ENCODE measurements around the gene RASA2.

GRCh38 chr3:141570068-141570467 lies 83.2 kb downstream of the RASA2 start:
- TF ChIP-seq EP300 (IDR thresholded peaks at IDR 0.05): no peak
- no peak for TF ChIP-seq POLR2A (IDR thresholded peaks at IDR 0.05)
- TF ChIP-seq, protein P1, sequence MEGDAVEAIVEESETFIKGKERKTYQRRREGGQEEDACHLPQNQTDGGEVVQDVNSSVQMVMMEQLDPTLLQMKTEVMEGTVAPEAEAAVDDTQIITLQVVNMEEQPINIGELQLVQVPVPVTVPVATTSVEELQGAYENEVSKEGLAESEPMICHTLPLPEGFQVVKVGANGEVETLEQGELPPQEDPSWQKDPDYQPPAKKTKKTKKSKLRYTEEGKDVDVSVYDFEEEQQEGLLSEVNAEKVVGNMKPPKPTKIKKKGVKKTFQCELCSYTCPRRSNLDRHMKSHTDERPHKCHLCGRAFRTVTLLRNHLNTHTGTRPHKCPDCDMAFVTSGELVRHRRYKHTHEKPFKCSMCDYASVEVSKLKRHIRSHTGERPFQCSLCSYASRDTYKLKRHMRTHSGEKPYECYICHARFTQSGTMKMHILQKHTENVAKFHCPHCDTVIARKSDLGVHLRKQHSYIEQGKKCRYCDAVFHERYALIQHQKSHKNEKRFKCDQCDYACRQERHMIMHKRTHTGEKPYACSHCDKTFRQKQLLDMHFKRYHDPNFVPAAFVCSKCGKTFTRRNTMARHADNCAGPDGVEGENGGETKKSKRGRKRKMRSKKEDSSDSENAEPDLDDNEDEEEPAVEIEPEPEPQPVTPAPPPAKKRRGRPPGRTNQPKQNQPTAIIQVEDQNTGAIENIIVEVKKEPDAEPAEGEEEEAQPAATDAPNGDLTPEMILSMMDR (IDR thresholded peaks at IDR 0.05): no peak
- no peak for TF ChIP-seq POLR2AphosphoS5 (IDR thresholded peaks at IDR 0.05)
